HEK293 (cell line): ENCODE results near the gene TSPO.
A peak's percentile ranks its signal among the peaks of the same experiment; 100 is the strongest.

Source experiments
- CTCF ChIA-PET: fragments of 350-600 bp; formaldehyde crosslinking; extraction: SDS; loops from one replicate; lab custom pipeline; 2021; ENCODE audit warnings: antibody characterized with exemption; lab: Yijun Ruan, JAX
- POLR2A ChIA-PET: fragments of 300-600 bp; formaldehyde crosslinking; extraction: SDS; loops from one replicate; lab custom pipeline; 2020; ENCODE audit warnings: antibody characterized with exemption, inconsistent platforms; lab: Yijun Ruan, JAX
- H3K27ac ChIP-seq: fragments of 200-500 bp; sonication (Bioruptor generic); 2 replicates; pipeline ENCODE4 v1.5.1; 2014; ENCODE audit warnings: low read depth, low read length, control low read depth, inconsistent platforms; ENCODE audit errors: extremely low read depth
- H3K36me3 ChIP-seq, 2 experiments: fragments of 200-500 bp in 1 of 2; sonication (Bioruptor generic) in 1 of 2; 1 replicate in 1 of 2; 2 replicates in 1 of 2; pipeline ENCODE4 v1.5.1; 2014 to 2017; ENCODE audit warnings: inconsistent platforms in 2 of 2, low read length in 2 of 2; ENCODE audit not compliant: control insufficient read depth in 2 of 2, insufficient read depth in 1 of 2
- H3K4me1 ChIP-seq: fragments of 200-500 bp; sonication (Bioruptor generic); 2 replicates; pipeline ENCODE4 v1.5.1; 2014; ENCODE audit warnings: mild to moderate bottlenecking, low read length, inconsistent platforms; ENCODE audit not compliant: control insufficient read depth, insufficient read depth
- H3K4me3 ChIP-seq: 2 replicates; pipeline ENCODE4 v1.5.1; 2011; ENCODE audit warnings: low read depth, mild to moderate bottlenecking, control low read depth, low read length, moderate library complexity
- H3K9me3 ChIP-seq: fragments of 200-500 bp; sonication (Bioruptor generic); 2 replicates; pipeline ENCODE4 v1.5.1; 2014; ENCODE audit warnings: low read depth, low read length, inconsistent platforms; ENCODE audit not compliant: control insufficient read depth, insufficient read depth
- EGR2 ChIP-seq: fragments of 450-650 bp; formaldehyde crosslinking; IDR thresholded peaks from 2 replicates; pipeline ENCODE4 v1.5.1; 2016; ENCODE audit warnings: low read depth, missing biosample characterization, missing genetic modification characterization
- GLI4 ChIP-seq: fragments of 450-650 bp; formaldehyde crosslinking; IDR thresholded peaks from 2 replicates; pipeline ENCODE4 v1.5.1; 2016; ENCODE audit warnings: missing biosample characterization, missing genetic modification characterization
- GLIS1 ChIP-seq: fragments of 450-650 bp; formaldehyde crosslinking; IDR thresholded peaks from 2 replicates; pipeline ENCODE4 v1.5.1; 2016; ENCODE audit warnings: missing biosample characterization, missing genetic modification characterization
- HOXD13 ChIP-seq: sonication (generic); formaldehyde crosslinking; IDR thresholded peaks from 2 replicates; pipeline ENCODE4 v1.8.0; 2022; ENCODE audit warnings: missing genetic modification reagents, borderline replicate concordance
- KLF1 ChIP-seq: fragments of 450-650 bp; formaldehyde crosslinking; IDR thresholded peaks from 2 replicates; pipeline ENCODE4 v1.5.1; 2016; ENCODE audit warnings: missing biosample characterization, missing genetic modification characterization
- SCRT2 ChIP-seq: fragments of 450-650 bp; formaldehyde crosslinking; IDR thresholded peaks from 2 replicates; pipeline ENCODE4 v1.5.1; 2016; ENCODE audit warnings: missing biosample characterization, missing genetic modification characterization
- WT1 ChIP-seq: fragments of 450-650 bp; formaldehyde crosslinking; IDR thresholded peaks from 2 replicates; pipeline ENCODE4 v1.5.1; 2016; ENCODE audit warnings: missing biosample characterization, missing genetic modification characterization
- ZBTB17 ChIP-seq: fragments of 450-650 bp; formaldehyde crosslinking; IDR thresholded peaks from 2 replicates; pipeline ENCODE4 v1.5.1; 2016; ENCODE audit warnings: missing biosample characterization, missing genetic modification characterization
- ZBTB44 ChIP-seq: fragments of 450-650 bp; IDR thresholded peaks from 2 replicates; pipeline ENCODE4 v1.5.1; 2018; ENCODE audit warnings: missing biosample characterization, mild to moderate bottlenecking, missing genetic modification characterization
- ZBTB7A ChIP-seq: fragments of 450-650 bp; formaldehyde crosslinking; IDR thresholded peaks from 2 replicates; pipeline ENCODE4 v1.5.1; 2016; ENCODE audit warnings: low read depth, missing biosample characterization, missing genetic modification characterization
- ZFHX2 ChIP-seq: fragments of 450-650 bp; formaldehyde crosslinking; conservative IDR thresholded peaks from 2 replicates; pipeline ENCODE4 v1.5.1; 2016; ENCODE audit warnings: missing biosample characterization, missing genetic modification characterization
- ZNF266 ChIP-seq: fragments of 450-650 bp; formaldehyde crosslinking; IDR thresholded peaks from 2 replicates; pipeline ENCODE4 v1.5.1; 2016; ENCODE audit warnings: missing biosample characterization, missing genetic modification characterization, low read depth
- ZNF449 ChIP-seq: fragments of 450-650 bp; formaldehyde crosslinking; IDR thresholded peaks from 2 replicates; pipeline ENCODE4 v1.5.1; 2017; ENCODE audit warnings: missing biosample characterization, mild to moderate bottlenecking, missing genetic modification characterization, moderate library complexity
- ZNF473 ChIP-seq: fragments of 450-650 bp; formaldehyde crosslinking; IDR thresholded peaks from 2 replicates; pipeline ENCODE4 v1.5.1; 2017; ENCODE audit warnings: missing biosample characterization, missing genetic modification characterization
- ZNF488 ChIP-seq: fragments of 450-650 bp; formaldehyde crosslinking; IDR thresholded peaks from 2 replicates; pipeline ENCODE4 v1.5.1; 2016; ENCODE audit warnings: missing biosample characterization, missing genetic modification characterization
- ZNF544 ChIP-seq: fragments of 450-650 bp; formaldehyde crosslinking; IDR thresholded peaks from 2 replicates; pipeline ENCODE4 v1.5.0; 2017; ENCODE audit warnings: missing biosample characterization, missing genetic modification characterization
- ZNF548 ChIP-seq: fragments of 450-650 bp; formaldehyde crosslinking; IDR thresholded peaks from 2 replicates; pipeline ENCODE4 v1.5.1; 2016; ENCODE audit warnings: missing biosample characterization, missing genetic modification characterization
- ZNF629 ChIP-seq: fragments of 450-650 bp; formaldehyde crosslinking; IDR thresholded peaks from 2 replicates; pipeline ENCODE4 v1.5.1; 2017; ENCODE audit warnings: missing biosample characterization, missing genetic modification characterization
- TF ChIP-seq, protein P1 (sequence below): fragments of 450-650 bp; formaldehyde crosslinking; IDR thresholded peaks from 2 replicates; pipeline ENCODE4 v1.5.1; 2016; ENCODE audit warnings: missing biosample characterization, missing genetic modification characterization, borderline replicate concordance
- TF ChIP-seq, protein P2 (sequence below): fragments of 450-650 bp; formaldehyde crosslinking; IDR thresholded peaks from 2 replicates; pipeline ENCODE4 v1.5.1; 2017; ENCODE audit warnings: missing biosample characterization, missing genetic modification characterization
- TF ChIP-seq, protein P3 (sequence below): fragments of 450-650 bp; formaldehyde crosslinking; IDR thresholded peaks from 2 replicates; pipeline ENCODE4 v1.5.1; 2016; ENCODE audit warnings: missing biosample characterization, missing genetic modification characterization

The TSPO gene

GRCh38 chr22:43118953-43119458, 32.4 kb upstream of the TSPO start:
- ChIA-PET CTCF (interaction anchor here (0.6 kb wide), 2 partner anchors 9 to 1212 kb away, joined by 3 read pairs; no protein-coding TSS in a partner anchor), POLR2A (no interaction called here)
- Histone ChIP-seq H3K4me1 (0 out of 2 replicates have a peak, but pooled peaks cover 4% of the 10 kb centered on the region), H3K27ac (no peak overlapping the region), H3K36me3 (no peaks in the 10 kb centered on the region), H3K9me3 (no peaks in the 10 kb centered on the region), H3K4me3 (no peak overlapping the region)
- TF ChIP-seq, protein P1, sequence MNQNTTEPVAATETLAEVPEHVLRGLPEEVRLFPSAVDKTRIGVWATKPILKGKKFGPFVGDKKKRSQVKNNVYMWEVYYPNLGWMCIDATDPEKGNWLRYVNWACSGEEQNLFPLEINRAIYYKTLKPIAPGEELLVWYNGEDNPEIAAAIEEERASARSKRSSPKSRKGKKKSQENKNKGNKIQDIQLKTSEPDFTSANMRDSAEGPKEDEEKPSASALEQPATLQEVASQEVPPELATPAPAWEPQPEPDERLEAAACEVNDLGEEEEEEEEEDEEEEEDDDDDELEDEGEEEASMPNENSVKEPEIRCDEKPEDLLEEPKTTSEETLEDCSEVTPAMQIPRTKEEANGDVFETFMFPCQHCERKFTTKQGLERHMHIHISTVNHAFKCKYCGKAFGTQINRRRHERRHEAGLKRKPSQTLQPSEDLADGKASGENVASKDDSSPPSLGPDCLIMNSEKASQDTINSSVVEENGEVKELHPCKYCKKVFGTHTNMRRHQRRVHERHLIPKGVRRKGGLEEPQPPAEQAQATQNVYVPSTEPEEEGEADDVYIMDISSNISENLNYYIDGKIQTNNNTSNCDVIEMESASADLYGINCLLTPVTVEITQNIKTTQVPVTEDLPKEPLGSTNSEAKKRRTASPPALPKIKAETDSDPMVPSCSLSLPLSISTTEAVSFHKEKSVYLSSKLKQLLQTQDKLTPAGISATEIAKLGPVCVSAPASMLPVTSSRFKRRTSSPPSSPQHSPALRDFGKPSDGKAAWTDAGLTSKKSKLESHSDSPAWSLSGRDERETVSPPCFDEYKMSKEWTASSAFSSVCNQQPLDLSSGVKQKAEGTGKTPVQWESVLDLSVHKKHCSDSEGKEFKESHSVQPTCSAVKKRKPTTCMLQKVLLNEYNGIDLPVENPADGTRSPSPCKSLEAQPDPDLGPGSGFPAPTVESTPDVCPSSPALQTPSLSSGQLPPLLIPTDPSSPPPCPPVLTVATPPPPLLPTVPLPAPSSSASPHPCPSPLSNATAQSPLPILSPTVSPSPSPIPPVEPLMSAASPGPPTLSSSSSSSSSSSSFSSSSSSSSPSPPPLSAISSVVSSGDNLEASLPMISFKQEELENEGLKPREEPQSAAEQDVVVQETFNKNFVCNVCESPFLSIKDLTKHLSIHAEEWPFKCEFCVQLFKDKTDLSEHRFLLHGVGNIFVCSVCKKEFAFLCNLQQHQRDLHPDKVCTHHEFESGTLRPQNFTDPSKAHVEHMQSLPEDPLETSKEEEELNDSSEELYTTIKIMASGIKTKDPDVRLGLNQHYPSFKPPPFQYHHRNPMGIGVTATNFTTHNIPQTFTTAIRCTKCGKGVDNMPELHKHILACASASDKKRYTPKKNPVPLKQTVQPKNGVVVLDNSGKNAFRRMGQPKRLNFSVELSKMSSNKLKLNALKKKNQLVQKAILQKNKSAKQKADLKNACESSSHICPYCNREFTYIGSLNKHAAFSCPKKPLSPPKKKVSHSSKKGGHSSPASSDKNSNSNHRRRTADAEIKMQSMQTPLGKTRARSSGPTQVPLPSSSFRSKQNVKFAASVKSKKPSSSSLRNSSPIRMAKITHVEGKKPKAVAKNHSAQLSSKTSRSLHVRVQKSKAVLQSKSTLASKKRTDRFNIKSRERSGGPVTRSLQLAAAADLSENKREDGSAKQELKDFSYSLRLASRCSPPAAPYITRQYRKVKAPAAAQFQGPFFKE (tag by site-specific recombination): no peak
- TF ChIP-seq HOXD13 (CRISPR knock-in tag): no peak
- no peak for TF ChIP-seq ZNF449 (tag by site-specific recombination)
- TF ChIP-seq ZFHX2 (tag by site-specific recombination): peak; percentile 80
- peak; percentile 78 for TF ChIP-seq EGR2
- TF ChIP-seq ZNF544 (tag by site-specific recombination): no peak
- TF ChIP-seq KLF1 (tag by site-specific recombination): peak; percentile 62
- TF ChIP-seq ZBTB17 (tag by site-specific recombination): peak; percentile 48
- no peak for TF ChIP-seq GLI4
- TF ChIP-seq ZNF629 (tag by site-specific recombination): peak; percentile 38

GRCh38 chr22:43126501-43127165, 24.7 kb upstream of the TSPO start:
- H3K36me3 ChIP-seq: peaks cover 4 to 8% of the 10 kb centered on the region in 2 experiments; a peak in 2 of 3 replicates
- H3K4me3 ChIP-seq: no peak overlapping the region
- no peaks in the 10 kb centered on the region for H3K9me3 ChIP-seq
- H3K27ac ChIP-seq: no peak overlapping the region
- H3K4me1 ChIP-seq: peaks cover 3% of the 10 kb centered on the region
- POLR2A ChIA-PET: interaction anchor here (0.6 to 2.2 kb wide), 4 partner anchors 22 to 1018 kb away, joined by 3 to 7 read pairs (median 5); partner anchors contain the start of gene TTLL12
- CTCF ChIA-PET: interaction anchor here (0.5 to 1.7 kb wide), 6 partner anchors 9 to 369 kb away, joined by 3 to 7 read pairs (median 6); no protein-coding TSS in a partner anchor
- TF ChIP-seq, protein P2, sequence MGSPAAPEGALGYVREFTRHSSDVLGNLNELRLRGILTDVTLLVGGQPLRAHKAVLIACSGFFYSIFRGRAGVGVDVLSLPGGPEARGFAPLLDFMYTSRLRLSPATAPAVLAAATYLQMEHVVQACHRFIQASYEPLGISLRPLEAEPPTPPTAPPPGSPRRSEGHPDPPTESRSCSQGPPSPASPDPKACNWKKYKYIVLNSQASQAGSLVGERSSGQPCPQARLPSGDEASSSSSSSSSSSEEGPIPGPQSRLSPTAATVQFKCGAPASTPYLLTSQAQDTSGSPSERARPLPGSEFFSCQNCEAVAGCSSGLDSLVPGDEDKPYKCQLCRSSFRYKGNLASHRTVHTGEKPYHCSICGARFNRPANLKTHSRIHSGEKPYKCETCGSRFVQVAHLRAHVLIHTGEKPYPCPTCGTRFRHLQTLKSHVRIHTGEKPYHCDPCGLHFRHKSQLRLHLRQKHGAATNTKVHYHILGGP: no peak
- no peak for TF ChIP-seq ZNF488
- peak; percentile 72; the same call in 1 of the 2 replicates for TF ChIP-seq ZNF266
- no peak for TF ChIP-seq ZBTB7A (tag by site-specific recombination)
- TF ChIP-seq WT1: peak; percentile 91
- TF ChIP-seq ZNF473 (tag by site-specific recombination): no peak
- TF ChIP-seq ZNF548 (tag by site-specific recombination): no peak
- TF ChIP-seq, protein P3, sequence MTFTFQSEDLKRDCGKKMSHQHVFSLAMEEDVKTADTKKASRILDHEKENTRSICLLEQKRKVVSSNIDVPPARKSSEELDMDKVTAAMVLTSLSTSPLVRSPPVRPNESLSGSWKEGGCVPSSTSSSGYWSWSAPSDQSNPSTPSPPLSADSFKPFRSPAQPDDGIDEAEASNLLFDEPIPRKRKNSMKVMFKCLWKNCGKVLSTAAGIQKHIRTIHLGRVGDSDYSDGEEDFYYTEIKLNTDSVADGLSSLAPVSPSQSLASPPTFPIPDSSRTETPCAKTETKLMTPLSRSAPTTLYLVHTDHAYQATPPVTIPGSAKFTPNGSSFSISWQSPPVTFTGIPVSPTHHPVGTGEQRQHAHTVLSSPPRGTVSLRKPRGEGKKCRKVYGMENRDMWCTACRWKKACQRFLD (tag by site-specific recombination): no peak
- TF ChIP-seq GLIS1 (tag by site-specific recombination): peak; percentile 91
- TF ChIP-seq ZBTB44: no peak
- TF ChIP-seq SCRT2 (tag by site-specific recombination): no peak
